ENCODE results near the gene OMA1.
"Not testable (repeated sequence)": the region's sequence is repeated elsewhere in the genome, so short reads cannot be mapped to it uniquely, and the experiment has no call there.

The OMA1 gene

GRCh38 chr1:58573705-58574591, 27.4 kb upstream of the OMA1 start:
- DNase-seq (ENCODE audit: low read depth): no peak

GRCh38 chr1:58573138-58573537, 26.6 kb upstream of the OMA1 start:
- DNase-seq (ENCODE audit: low read depth): no peak

- DNase-seq (ENCODE audit: low read depth): no peak
Measured at GRCh38 chr1:58572690-58573089, 26.2 kb upstream of the OMA1 start.

DNA sequence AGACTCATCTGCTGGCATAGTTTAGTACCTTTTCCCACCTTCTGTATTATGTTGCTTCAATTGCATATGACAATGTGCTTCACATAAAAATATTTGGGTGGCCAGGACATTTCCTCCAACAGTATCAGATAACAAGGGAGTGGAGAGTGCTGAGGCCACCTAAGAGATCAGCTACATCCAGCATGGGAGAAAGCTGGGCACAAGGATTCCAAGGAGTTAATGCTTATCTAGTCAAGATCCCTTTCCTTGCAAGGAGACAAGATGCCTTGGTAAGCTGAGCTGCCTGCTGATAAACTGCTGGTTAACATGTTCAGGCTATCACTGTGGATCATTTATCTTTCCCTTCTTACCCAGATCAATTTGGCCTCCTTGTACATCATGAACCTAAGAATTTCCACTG, 25.1 kb upstream of the OMA1 start:
- no peak for DNase-seq (ENCODE audit: low read depth)

- no peak for DNase-seq (ENCODE audit: low read depth)
Measured at GRCh38 chr1:58570817-58571216, 24.3 kb upstream of the OMA1 start.

GRCh38 chr1:58570094-58570493, 23.6 kb upstream of the OMA1 start:
- DNase-seq (ENCODE audit: low read depth): no peak

GRCh38 chr1:58568911-58569310, 22.4 kb upstream of the OMA1 start:
- no peak for DNase-seq (ENCODE audit: low read depth)

DNA sequence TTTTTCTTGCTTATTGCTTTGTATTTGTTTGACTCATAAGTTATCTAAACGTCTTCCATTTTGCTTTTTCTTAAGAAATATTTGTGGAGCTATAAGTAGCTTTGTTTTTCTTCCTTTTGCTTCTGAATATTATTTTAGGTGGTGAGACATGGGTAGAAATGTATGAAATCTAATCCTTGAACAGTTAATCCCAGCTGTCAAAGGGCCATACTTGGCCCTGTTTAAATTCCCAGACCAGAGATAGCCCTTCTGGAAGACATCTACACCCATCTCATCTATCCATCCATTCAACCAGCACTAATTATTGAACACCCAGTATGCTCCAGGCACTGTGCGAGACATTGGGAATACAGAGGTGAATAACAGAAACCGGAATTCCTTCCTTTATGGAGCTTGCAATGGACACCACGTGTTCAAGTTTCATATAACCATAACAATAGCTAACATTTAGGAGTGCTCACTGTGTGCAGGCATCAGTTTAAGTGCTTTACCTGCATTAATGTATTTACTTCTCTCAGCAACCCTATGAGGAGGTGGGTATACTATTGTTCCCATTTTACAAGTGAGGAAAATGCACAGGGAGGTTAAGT, 21.8 kb upstream of the OMA1 start:
- DNase-seq (ENCODE audit: low read depth): no peak

DNA sequence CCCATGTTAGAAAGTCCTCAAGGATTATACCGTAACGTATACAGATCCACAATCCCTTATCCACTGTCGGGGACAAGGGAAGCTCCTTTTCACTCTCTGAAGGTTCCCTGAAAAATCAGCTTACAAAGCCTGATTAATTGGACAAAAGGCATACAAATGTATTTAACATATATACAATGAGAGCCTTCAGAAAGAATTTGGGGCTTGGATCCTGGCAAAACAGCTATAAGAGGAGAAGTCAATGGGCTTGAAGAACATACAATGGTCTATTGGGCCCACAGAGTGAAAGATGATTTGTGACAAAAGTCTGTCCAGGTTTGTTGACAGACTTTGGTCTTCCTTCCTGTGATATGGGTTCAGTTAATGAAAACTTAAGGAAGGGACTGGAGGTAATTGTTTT, 19.8 kb upstream of the OMA1 start:
- DNase-seq (ENCODE audit: low read depth): no peak

- not testable (repeated sequence) for DNase-seq (ENCODE audit: low read depth)
Measured at GRCh38 chr1:58563715-58564114, 17.2 kb upstream of the OMA1 start.

DNA sequence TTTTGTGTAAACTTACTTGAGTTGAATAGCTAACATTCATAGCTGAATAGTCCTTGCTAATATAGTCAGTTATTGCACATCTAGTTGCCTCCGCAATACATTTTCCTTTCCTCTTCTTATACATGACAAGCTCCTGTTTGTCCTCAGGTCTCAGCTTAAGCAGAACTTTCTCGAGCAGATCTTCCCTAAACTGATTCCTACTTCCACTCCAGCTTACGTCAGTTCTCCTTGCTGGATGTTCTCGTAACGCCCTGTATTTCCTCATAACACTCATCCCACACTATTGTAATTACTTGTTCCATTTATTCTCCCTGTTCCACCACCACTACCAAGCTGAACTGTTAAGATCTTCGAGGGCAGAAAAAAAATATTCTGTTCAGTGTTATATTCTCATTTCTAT, 15.1 kb upstream of the OMA1 start:
- no peak for DNase-seq (ENCODE audit: low read depth)

DNA sequence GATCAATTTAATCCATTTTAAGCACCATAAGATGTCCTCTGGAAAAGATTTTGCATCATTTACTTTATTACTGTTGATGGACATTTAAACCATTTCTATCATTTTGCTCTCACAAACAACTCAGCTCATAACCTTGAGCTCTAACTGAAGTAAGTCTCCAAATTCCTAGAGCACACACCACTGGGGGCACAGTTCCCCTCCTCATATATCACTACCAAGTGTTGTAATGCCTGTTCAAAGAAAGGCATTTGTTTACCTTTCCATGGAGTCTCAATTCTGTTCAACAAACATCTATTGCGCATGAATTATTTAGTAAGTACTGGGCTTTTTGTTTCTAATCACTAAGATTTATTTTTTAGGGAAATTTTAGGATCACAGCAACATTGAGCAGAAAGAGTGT, 8.9 kb upstream of the OMA1 start:
- DNase-seq (ENCODE audit: low read depth): no peak

DNA sequence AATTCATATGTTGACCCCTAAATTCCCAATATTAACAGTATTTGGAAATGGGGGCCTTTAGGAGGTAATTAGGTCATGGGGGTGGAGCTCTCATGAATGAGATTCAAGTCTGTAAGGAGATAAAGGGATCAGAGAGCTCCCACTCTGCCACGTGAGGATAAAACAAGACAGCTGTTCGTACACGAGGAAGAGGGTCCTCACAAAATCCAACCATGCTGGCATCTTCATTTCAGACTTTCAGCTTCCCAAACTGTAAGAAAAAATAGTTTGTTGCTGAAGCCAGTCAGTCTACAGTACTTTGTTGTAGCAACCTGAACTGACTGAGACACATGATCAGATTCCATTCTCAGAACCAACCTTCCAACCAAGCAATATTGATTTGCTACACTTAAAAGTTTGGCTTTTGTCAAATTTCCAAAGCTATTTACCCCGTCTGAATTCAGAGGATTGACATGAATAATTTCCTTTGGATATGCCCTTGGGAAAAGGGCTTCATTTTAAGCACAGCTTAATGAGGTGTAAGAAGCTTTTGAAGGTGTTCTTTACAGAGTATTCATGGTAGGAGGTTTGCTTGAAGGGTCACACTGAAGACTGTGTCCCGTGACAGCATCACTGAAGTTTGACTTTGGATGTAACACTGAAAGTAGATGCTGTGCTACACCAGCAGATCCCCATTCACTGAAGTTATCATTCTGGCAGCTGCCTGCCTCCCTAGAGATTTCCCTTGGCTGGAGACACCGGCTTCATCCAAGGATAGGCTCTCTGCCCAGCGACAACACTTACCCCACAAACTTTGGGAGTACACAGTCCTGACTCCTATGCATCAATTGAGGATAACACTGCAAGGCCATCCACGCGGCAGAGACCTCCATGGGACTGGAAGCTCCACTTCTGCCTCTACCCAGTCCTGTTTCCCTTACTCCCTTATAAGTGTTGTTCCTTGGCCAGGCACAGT, 4.9 kb upstream of the OMA1 start:
- DNase-seq (ENCODE audit: low read depth): no peak

- DNase-seq (ENCODE audit: low read depth): not testable (repeated sequence)
Measured at GRCh38 chr1:58549291-58549690, 2.8 kb upstream of the OMA1 start.

GRCh38 chr1:58548371-58548770, 1.8 kb upstream of the OMA1 start:
- DNase-seq (ENCODE audit: low read depth): peak; percentile 15

DNA sequence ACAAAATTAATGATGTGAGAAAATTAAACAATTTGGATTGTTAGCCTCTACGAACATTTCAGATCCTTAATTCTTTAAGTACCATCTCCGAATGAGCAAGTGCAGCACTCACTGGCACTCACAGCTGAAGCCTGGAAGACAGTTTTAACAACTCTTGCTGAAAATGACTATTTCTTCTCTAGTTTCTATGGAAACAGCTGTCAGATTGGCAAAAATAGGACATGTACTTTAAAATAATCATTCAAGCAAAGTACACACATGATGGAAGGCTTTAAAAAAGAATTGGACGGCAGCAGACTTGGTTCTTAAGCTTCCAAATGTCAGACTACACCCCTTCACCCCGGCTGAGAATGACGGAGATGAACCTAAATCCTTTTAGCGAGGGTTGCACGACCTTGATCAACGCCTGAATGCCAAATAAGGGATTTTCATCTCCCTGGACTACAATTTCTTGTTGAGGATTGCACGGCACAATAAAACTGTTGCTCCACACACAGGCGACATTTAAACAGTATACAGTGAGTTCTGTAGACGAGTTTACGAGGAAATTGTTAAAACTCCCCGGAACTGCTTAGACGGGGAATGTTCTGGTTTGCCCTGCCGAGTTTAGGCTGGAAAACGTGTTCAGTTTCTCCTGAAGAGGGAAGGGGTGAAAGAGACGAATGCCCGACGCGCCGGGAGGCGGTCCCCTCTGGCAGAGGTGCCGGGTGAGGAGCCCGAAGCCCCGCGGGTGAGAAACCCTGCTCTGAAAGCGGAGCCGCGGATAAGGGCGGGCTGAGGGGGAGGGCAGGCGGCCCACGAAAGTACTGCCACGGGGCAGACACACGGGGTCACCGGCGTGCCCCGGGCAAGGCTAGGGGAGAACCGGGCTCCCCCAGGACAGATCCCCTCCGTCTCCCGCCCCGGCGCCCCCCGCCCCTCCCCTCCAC, 671 bp downstream of the OMA1 start:
- DNase-seq (ENCODE audit: low read depth): peak; percentile 68

- no peak for DNase-seq (ENCODE audit: low read depth)
Measured at GRCh38 chr1:58543260-58543659, 3.3 kb downstream of the OMA1 start.

GRCh38 chr1:58539553-58539952, 7.0 kb downstream of the OMA1 start:
- DNase-seq (ENCODE audit: low read depth): peak; percentile 26

DNA sequence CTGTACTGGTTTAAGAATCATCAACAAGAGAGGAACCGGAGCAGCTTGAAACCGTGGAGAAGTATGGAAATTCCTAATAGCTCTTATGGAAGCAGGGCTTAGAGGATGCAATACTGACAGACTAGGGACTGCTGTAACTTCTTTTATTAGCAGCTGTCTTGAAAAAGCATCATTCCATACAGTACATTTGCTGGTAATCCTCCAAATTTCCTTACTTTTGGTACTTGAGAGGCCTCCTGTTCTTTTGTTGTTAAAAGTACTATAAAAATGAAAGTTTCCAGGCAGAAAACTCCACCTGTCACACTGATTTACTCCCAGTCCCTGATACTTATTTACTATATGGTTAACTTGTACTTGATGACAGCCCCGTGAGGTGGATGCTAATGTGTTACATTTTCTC, 7.7 kb downstream of the OMA1 start:
- DNase-seq (ENCODE audit: low read depth): no peak

- not testable (repeated sequence) for DNase-seq (ENCODE audit: low read depth)
Measured at GRCh38 chr1:58531842-58532241, 14.7 kb downstream of the OMA1 start.

DNA sequence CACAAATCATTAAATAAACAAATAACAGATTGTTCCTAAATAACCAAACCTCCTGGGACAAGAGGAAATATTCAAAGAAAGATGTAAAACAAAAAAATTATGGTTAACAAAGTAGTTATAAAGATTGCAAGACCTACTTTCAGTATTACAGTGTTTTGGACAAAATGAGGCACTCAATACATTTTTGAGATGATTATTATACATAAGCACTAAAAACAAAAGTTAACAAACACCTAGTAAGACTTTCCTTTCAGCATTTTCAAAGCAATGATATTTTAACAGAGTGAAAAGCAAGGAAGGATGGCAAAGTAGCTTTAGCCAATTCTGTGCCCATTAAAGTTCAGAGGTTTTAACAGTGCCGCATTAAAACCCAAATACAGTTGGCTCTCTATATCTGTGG, 17.2 kb downstream of the OMA1 start:
- DNase-seq (ENCODE audit: low read depth): no peak
